Testis (tissue), 2 donors: ENCODE data around the gene HLA-DQB1.

Experiments used
- CTCF ChIP-seq, 3 experiments: fragments of 450-650 bp in 2 of 3; fragments of 200-600 bp in 1 of 3; sonication (generic) in 1 of 3; IDR thresholded peaks; one replicate each; pipeline ENCODE4 v1.5.1; 2016 to 2019; ENCODE audit warnings: antibody characterized with exemption in 3 of 3, mild to moderate bottlenecking in 2 of 3, moderate library complexity in 1 of 3
- POLR2A ChIP-seq: fragments of 450-650 bp; IDR thresholded peaks from one replicate; pipeline ENCODE4 v1.6.1; 2017; ENCODE audit warnings: antibody characterized with exemption, mild to moderate bottlenecking, moderate library complexity

- no peak for TF ChIP-seq CTCF (IDR thresholded peaks at IDR 0.05)
- no peak for TF ChIP-seq POLR2A
Measured at GRCh38 chr6:32655203-32655710, 11.2 kb downstream of the HLA-DQB1 start.
